Neural crest cell (in vitro differentiated cells): ENCODE data around the gene MAGI2. TPM values are rescaled to one million over a fixed set of nuclear protein-coding genes. Genes with fewer than 3 reads are reported as not detected.

Experiments
- DNase-seq: peaks from one replicate; pipeline ENCODE4 v3.0.0; 2021; ENCODE audit warnings: low read depth, mixed read lengths, low spot score
- H3K27ac Mint-ChIP-seq: one replicate; pipeline ENCODE4 v1.8.0; 2021; ENCODE audit warnings: mild to moderate bottlenecking, mixed read lengths; ENCODE audit not compliant: unreplicated experiment
- H3K27me3 Mint-ChIP-seq: 2 replicates; pipeline ENCODE4 v1.8.0; 2021; ENCODE audit warnings: low read depth, mild to moderate bottlenecking, mixed read lengths
- H3K36me3 Mint-ChIP-seq: 2 replicates; pipeline ENCODE4 v1.8.0; 2021; ENCODE audit warnings: low read depth, mild to moderate bottlenecking, mixed read lengths
- H3K4me1 Mint-ChIP-seq: 2 replicates; pipeline ENCODE4 v1.8.0; 2021; ENCODE audit warnings: mixed read lengths
- H3K4me3 Mint-ChIP-seq: one replicate; pipeline ENCODE4 v1.8.0; 2021; ENCODE audit warnings: mild to moderate bottlenecking, mixed read lengths
- H3K9me3 Mint-ChIP-seq: 2 replicates; pipeline ENCODE4 v1.8.0; 2021; ENCODE audit warnings: mixed read lengths
- CTCF ChIP-seq: fragments of 200-600 bp; sonication (generic); conservative IDR thresholded peaks from 2 replicates; pipeline ENCODE4 v1.5.0; 2021; ENCODE audit warnings: antibody characterized with exemption, mild to moderate bottlenecking
- total RNA-seq: library from RNA; stranded (reverse); gene quantifications from 2 replicates; pipeline ENCODE4 v1.2.1, GENCODE V29; 2021

MAGI2 gene
- total RNA-seq, 1 donor from 2014 or later: 10.0 TPM

DNA sequence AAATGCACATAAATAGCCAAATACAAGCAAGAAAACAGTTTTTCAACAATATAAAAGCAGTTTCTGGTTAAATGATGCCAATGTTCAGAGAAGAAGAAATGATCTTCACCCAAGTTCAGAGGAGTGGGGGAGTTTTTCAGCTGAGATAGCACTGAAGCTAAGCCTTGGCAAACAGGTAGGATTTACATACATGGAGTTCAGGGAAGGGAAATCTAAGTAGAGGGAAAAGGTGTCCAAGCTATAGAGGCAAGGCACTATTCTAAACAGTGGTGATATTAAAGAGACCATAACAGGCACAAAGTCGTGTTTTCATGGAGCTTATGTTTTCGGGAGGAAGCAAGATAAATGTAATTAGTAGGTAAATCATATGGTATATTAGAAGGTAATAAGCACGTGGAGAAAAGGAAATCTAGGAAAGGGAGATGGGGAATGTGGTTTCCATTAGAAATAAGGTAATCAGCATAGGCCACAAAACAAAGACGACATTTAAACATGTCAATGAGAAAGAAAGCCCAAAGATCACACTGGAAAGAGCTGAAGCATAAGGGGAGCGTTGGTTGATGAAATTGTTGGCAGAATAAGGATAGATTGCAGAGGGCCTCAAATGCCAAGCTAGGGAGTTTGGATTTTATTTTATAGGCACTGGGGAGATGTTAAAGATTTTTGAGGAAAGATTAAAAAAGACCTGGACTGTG is 704.3 kb downstream of the MAGI2 start:
- Mint-ChIP-seq H3K36me3 (peaks cover 5% of the 10 kb centered on the region), H3K27ac (no peak overlapping the region), H3K4me3 (no peak overlapping the region), H3K9me3 (peaks cover 4% of the 10 kb centered on the region), H3K4me1 (no peaks in the 10 kb centered on the region), H3K27me3 (no peaks in the 10 kb centered on the region)
- DNase-seq: no peak
- TF ChIP-seq CTCF: no peak

GRCh38 chr7:78747592-78747991 is 705.9 kb downstream of the MAGI2 start:
- TF ChIP-seq CTCF: no peak

DNA sequence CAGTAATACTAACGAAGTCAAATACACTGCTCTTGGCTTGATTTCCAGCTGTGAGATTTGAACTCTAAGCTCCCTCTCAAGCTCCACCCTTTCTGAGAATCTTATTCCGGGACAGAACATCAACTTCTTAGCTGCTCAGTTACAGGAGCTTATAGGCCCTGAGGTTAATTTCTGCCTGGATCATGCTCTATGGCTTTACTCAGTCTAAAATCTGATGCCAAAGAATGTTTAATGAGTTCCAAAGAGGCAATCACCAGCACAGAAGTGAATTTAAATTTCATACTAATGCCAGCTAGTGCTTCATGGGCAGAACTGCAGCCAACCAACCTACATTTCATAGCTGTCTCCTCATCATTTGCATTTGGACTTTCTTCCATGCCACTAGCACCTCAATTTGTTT is 707.2 kb downstream of the MAGI2 start:
- DNase-seq: no peak
- H3K4me1 Mint-ChIP-seq: no peaks in the 10 kb centered on the region
- no peaks in the 10 kb centered on the region for H3K9me3 Mint-ChIP-seq
- no peak overlapping the region for H3K4me3 Mint-ChIP-seq
- no peak overlapping the region for H3K27ac Mint-ChIP-seq
- no peaks in the 10 kb centered on the region for H3K27me3 Mint-ChIP-seq
- no peak for TF ChIP-seq CTCF
- no peaks in the 10 kb centered on the region for H3K36me3 Mint-ChIP-seq

More at GRCh38 chr7:78747592-78747991, 705.9 kb downstream of the MAGI2 start:
- Mint-ChIP-seq H3K36me3 (peaks cover 2% of the 10 kb centered on the region), H3K27me3 (no peaks in the 10 kb centered on the region), H3K9me3 (peaks cover 2% of the 10 kb centered on the region), H3K4me1 (no peaks in the 10 kb centered on the region), H3K27ac (no peak overlapping the region), H3K4me3 (no peak overlapping the region)
- DNase-seq: no peak

GRCh38 chr7:78742694-78743093 is 710.8 kb downstream of the MAGI2 start:
- H3K27ac Mint-ChIP-seq: no peak overlapping the region
- no peak for DNase-seq
- no peaks in the 10 kb centered on the region for H3K36me3 Mint-ChIP-seq
- no peaks in the 10 kb centered on the region for H3K4me1 Mint-ChIP-seq
- no peak overlapping the region for H3K4me3 Mint-ChIP-seq
- no peak for TF ChIP-seq CTCF
- no peaks in the 10 kb centered on the region for H3K9me3 Mint-ChIP-seq
- H3K27me3 Mint-ChIP-seq: no peaks in the 10 kb centered on the region

DNA sequence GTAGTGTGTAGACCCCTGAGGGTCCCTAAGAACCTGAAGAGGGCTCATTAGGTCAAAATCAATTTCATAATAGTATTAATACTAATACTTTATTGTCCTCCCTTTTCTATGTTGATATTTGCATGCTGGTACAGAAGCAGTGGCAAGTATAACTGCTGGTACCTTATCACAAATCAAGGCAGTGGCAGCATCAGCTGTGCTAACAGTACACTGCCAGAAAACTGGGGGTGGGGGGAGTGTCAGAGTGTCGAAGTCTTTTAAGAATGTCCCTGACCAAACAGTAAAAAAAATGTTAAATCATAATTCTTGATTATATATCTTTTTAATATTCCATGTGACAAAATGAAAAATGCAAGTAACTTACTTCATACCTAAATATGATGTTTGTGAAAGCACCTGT is 716.9 kb downstream of the MAGI2 start:
- no peak for TF ChIP-seq CTCF
- Mint-ChIP-seq H3K4me3 (no peak overlapping the region), H3K27ac (no peak overlapping the region), H3K4me1 (no peaks in the 10 kb centered on the region), H3K9me3 (no peaks in the 10 kb centered on the region), H3K27me3 (no peaks in the 10 kb centered on the region), H3K36me3 (no peaks in the 10 kb centered on the region)
- DNase-seq: no peak
